ENCODE data around the gene DDX25. TPM values are rescaled to one million over a fixed set of nuclear protein-coding genes. Genes with fewer than 3 reads are reported as not detected.
A peak's percentile ranks its signal among the peaks of the same experiment; 100 is the strongest.
"Not testable (repeated sequence)": the region's sequence is repeated elsewhere in the genome, so short reads cannot be mapped to it uniquely, and the experiment has no call there.

The DDX25 gene
- not detected for total RNA-seq

GRCh38 chr11:125903711-125904659 lies at the start of gene DDX25:
Gene DDX25, plus strand, starts transcription at chr11:125904508. Its CDS starts 10 bp downstream, at chr11:125904518.
- ATAC-seq, result no peak

GRCh38 chr11:125857670-125858069 lies 46.6 kb upstream of the DDX25 start:
- not testable (repeated sequence) for ATAC-seq

- not testable (repeated sequence) for ATAC-seq
These were observed 41.5 kb upstream of the DDX25 start for GRCh38 chr11:125862786-125863185.

GRCh38 chr11:125865354-125865753 lies 39.0 kb upstream of the DDX25 start:
- ATAC-seq, result not testable (repeated sequence)

- ATAC-seq, result no peak
These were observed 34.8 kb upstream of the DDX25 start for GRCh38 chr11:125869521-125869920.

- no peak for ATAC-seq
These were observed 32.7 kb upstream of the DDX25 start for GRCh38 chr11:125871391-125872137.

GRCh38 chr11:125872138-125872491 lies 32.2 kb upstream of the DDX25 start:
- no peak for ATAC-seq

GRCh38 chr11:125873881-125874555 lies 30.3 kb upstream of the DDX25 start:
- no peak for ATAC-seq

- ATAC-seq, result peak; percentile 79
These were observed 29.7 kb upstream of the DDX25 start for GRCh38 chr11:125874556-125875124.

GRCh38 chr11:125881291-125881690 lies 23.0 kb upstream of the DDX25 start:
- ATAC-seq, result no peak

GRCh38 chr11:125883375-125883774 lies 20.9 kb upstream of the DDX25 start:
- no peak for ATAC-seq

GRCh38 chr11:125886997-125887372 lies 17.3 kb upstream of the DDX25 start:
- ATAC-seq, result peak; percentile 62

- ATAC-seq, result peak; percentile 98
These were observed 16.7 kb upstream of the DDX25 start, which contains the start of gene HYLS1 for GRCh38 chr11:125887373-125888324. Gene HYLS1, plus strand, starts transcription at chr11:125887668. Its CDS starts 11,701 bp downstream, at chr11:125899369.

GRCh38 chr11:125890447-125891100 lies 13.7 kb upstream of the DDX25 start:
- ATAC-seq, result no peak

- ATAC-seq, result no peak
These were observed 12.2 kb upstream of the DDX25 start for GRCh38 chr11:125892071-125892470.

- ATAC-seq, result no peak
These were observed 11.3 kb upstream of the DDX25 start for GRCh38 chr11:125892994-125893393.

- no peak for ATAC-seq
These were observed 2.4 kb upstream of the DDX25 start for GRCh38 chr11:125901872-125902271.

GRCh38 chr11:125902277-125902926 lies 1.9 kb upstream of the DDX25 start:
- ATAC-seq, result peak; percentile 16

GRCh38 chr11:125902927-125903710 lies 1.2 kb upstream of the DDX25 start, which contains the start of gene PUS3:
Gene PUS3, minus strand, starts transcription at chr11:125903206. Its CDS starts 6,922 bp downstream, at chr11:125896284.
- peak; percentile 94 for ATAC-seq

All from esophagus mucosa (tissue), 1 donor.